HEK293 (cell line): ENCODE measurements around the gene ERG.

ENCODE experiments used
- CTCF ChIA-PET: fragments of 350-600 bp; formaldehyde crosslinking; extraction: SDS; loops from one replicate; lab custom pipeline; 2021; ENCODE audit warnings: antibody characterized with exemption; lab: Yijun Ruan, JAX
- POLR2A ChIA-PET: fragments of 300-600 bp; formaldehyde crosslinking; extraction: SDS; loops from one replicate; lab custom pipeline; 2020; ENCODE audit warnings: antibody characterized with exemption, inconsistent platforms; lab: Yijun Ruan, JAX
- H3K27ac ChIP-seq: fragments of 200-500 bp; sonication (Bioruptor generic); 2 replicates; pipeline ENCODE4 v1.5.1; 2014; ENCODE audit warnings: low read depth, low read length, control low read depth, inconsistent platforms; ENCODE audit errors: extremely low read depth
- H3K36me3 ChIP-seq, 2 experiments: fragments of 200-500 bp in 1 of 2; sonication (Bioruptor generic) in 1 of 2; 1 replicate in 1 of 2; 2 replicates in 1 of 2; pipeline ENCODE4 v1.5.1; 2014 to 2017; ENCODE audit warnings: inconsistent platforms in 2 of 2, low read length in 2 of 2; ENCODE audit not compliant: control insufficient read depth in 2 of 2, insufficient read depth in 1 of 2
- H3K4me1 ChIP-seq: fragments of 200-500 bp; sonication (Bioruptor generic); 2 replicates; pipeline ENCODE4 v1.5.1; 2014; ENCODE audit warnings: mild to moderate bottlenecking, low read length, inconsistent platforms; ENCODE audit not compliant: control insufficient read depth, insufficient read depth
- H3K4me3 ChIP-seq: 2 replicates; pipeline ENCODE4 v1.5.1; 2011; ENCODE audit warnings: low read depth, mild to moderate bottlenecking, control low read depth, low read length, moderate library complexity
- H3K9me3 ChIP-seq: fragments of 200-500 bp; sonication (Bioruptor generic); 2 replicates; pipeline ENCODE4 v1.5.1; 2014; ENCODE audit warnings: low read depth, low read length, inconsistent platforms; ENCODE audit not compliant: control insufficient read depth, insufficient read depth
- BCL11A ChIP-seq: fragments of 450-650 bp; formaldehyde crosslinking; IDR thresholded peaks from 2 replicates; pipeline ENCODE4 v1.5.1; 2016; ENCODE audit warnings: low read depth, missing biosample characterization, missing genetic modification characterization
- EGR2 ChIP-seq: fragments of 450-650 bp; formaldehyde crosslinking; IDR thresholded peaks from 2 replicates; pipeline ENCODE4 v1.5.1; 2016; ENCODE audit warnings: low read depth, missing biosample characterization, missing genetic modification characterization
- ELK4 ChIP-seq: IDR thresholded peaks from 2 replicates; pipeline ENCODE4 v1.6.1; 2011; ENCODE audit warnings: mild to moderate bottlenecking, low read depth, low read length, borderline replicate concordance
- MYNN ChIP-seq: fragments of 450-650 bp; formaldehyde crosslinking; IDR thresholded peaks from 2 replicates; pipeline ENCODE4 v1.5.1; 2016; ENCODE audit warnings: missing biosample characterization, missing genetic modification characterization, borderline replicate concordance
- ZFHX2 ChIP-seq: fragments of 450-650 bp; formaldehyde crosslinking; conservative IDR thresholded peaks from 2 replicates; pipeline ENCODE4 v1.5.1; 2016; ENCODE audit warnings: missing biosample characterization, missing genetic modification characterization
- ZNF133 ChIP-seq: fragments of 450-650 bp; formaldehyde crosslinking; IDR thresholded peaks from 2 replicates; pipeline ENCODE4 v1.5.1; 2016; ENCODE audit warnings: missing biosample characterization, missing genetic modification characterization
- ZNF140 ChIP-seq: fragments of 450-650 bp; formaldehyde crosslinking; IDR thresholded peaks from 2 replicates; pipeline ENCODE4 v1.5.1; 2016; ENCODE audit warnings: missing biosample characterization, missing genetic modification characterization
- ZNF157 ChIP-seq: fragments of 450-650 bp; formaldehyde crosslinking; IDR thresholded peaks from 2 replicates; pipeline ENCODE4 v1.5.1; 2016; ENCODE audit warnings: missing biosample characterization, missing genetic modification characterization
- ZNF19 ChIP-seq: fragments of 450-650 bp; formaldehyde crosslinking; IDR thresholded peaks from 2 replicates; pipeline ENCODE4; 2016; ENCODE audit warnings: missing biosample characterization, missing genetic modification characterization, low read depth
- ZNF2 ChIP-seq: fragments of 450-650 bp; formaldehyde crosslinking; IDR thresholded peaks from 2 replicates; pipeline ENCODE4 v1.5.1; 2016; ENCODE audit warnings: missing biosample characterization, missing genetic modification characterization
- ZNF37A ChIP-seq: fragments of 450-650 bp; IDR thresholded peaks from 2 replicates; pipeline ENCODE4 v1.5.1; 2018; ENCODE audit warnings: missing biosample characterization, missing genetic modification characterization
- ZNF391 ChIP-seq: fragments of 450-650 bp; formaldehyde crosslinking; IDR thresholded peaks from 2 replicates; pipeline ENCODE4 v1.5.1; 2016; ENCODE audit warnings: low read depth, missing biosample characterization, missing genetic modification characterization, borderline replicate concordance
- ZNF555 ChIP-seq: fragments of 450-650 bp; formaldehyde crosslinking; conservative IDR thresholded peaks from 2 replicates; pipeline ENCODE4 v1.5.1; 2017; ENCODE audit warnings: missing biosample characterization, mild to moderate bottlenecking, missing genetic modification characterization, inconsistent platforms
- ZNF558 ChIP-seq: fragments of 450-650 bp; formaldehyde crosslinking; IDR thresholded peaks from 2 replicates; pipeline ENCODE4 v1.5.1; 2016; ENCODE audit warnings: missing biosample characterization, missing genetic modification characterization
- ZNF560 ChIP-seq: fragments of 450-650 bp; formaldehyde crosslinking; IDR thresholded peaks from 2 replicates; pipeline ENCODE4 v1.5.1; 2017; ENCODE audit warnings: missing biosample characterization, missing genetic modification characterization, borderline replicate concordance
- ZNF623 ChIP-seq: fragments of 450-650 bp; formaldehyde crosslinking; IDR thresholded peaks from 2 replicates; pipeline ENCODE4 v1.5.1; 2016; ENCODE audit warnings: missing biosample characterization, missing genetic modification characterization
- ZNF670 ChIP-seq: fragments of 450-650 bp; formaldehyde crosslinking; IDR thresholded peaks from 2 replicates; pipeline ENCODE4 v1.5.1; 2016; ENCODE audit warnings: missing biosample characterization, missing genetic modification characterization, low read depth
- ZNF707 ChIP-seq: fragments of 450-650 bp; formaldehyde crosslinking; IDR thresholded peaks from 2 replicates; pipeline ENCODE4 v1.5.1; 2016; ENCODE audit warnings: missing biosample characterization, missing genetic modification characterization
- ZNF837 ChIP-seq: fragments of 450-650 bp; formaldehyde crosslinking; IDR thresholded peaks from 2 replicates; pipeline ENCODE4 v1.5.1; 2016; ENCODE audit warnings: missing biosample characterization, missing genetic modification characterization
- TF ChIP-seq, protein P1 (sequence below): fragments of 450-650 bp; formaldehyde crosslinking; IDR thresholded peaks from 2 replicates; pipeline ENCODE4 v1.5.1; 2016; ENCODE audit warnings: missing biosample characterization, missing genetic modification characterization, low read depth

The ERG gene

DNA sequence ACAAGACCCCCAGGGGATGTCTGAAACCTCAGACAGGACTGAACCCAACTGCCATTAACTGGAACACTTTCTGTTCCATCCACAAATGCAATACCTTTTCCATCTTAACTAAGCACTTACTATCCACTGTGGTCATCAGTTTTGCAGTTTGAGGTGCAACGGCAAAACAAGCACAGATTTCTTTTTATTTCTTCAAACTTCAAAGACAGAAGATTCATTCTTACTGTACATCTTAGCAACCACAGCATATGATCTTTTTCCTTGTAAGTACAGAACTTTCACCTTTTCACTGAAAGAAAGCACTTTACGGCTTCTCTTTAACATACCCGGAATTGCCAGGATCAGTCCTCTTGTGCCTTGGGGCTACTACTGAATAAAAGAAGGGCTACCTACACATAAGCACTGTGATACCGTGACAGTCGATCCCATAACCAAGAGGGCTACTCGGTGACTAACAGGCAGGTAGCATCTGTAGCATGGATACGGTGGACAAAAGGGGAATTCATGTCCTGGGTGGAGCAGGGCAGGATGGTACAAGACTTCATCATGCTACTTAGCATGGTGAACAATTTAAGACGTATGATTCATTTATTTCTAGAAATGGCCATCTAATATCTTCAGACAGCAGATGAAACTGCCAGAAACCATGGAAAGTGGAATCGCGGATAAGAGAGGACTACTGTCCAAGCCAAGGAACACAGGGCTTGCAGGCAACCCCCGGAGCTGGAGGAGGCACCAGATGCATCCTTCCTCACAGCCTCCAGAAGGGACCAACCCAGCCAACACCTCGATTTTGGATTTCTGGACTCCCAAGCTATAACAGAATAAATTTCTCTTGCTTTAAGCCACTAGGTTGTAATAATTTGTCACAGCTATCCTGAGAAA, 18.4 kb downstream of the ERG start:
- ChIA-PET CTCF (no interaction called here), POLR2A (no interaction called here)
- peaks cover 5% of the 10 kb centered on the region; the same call in 1 of the 2 replicates for H3K4me1 ChIP-seq
- TF ChIP-seq ZNF560 (tag by site-specific recombination): no peak
- TF ChIP-seq ZNF19 (tag by site-specific recombination): no peak
- TF ChIP-seq ZNF837 (tag by site-specific recombination): no peak
- no peak for TF ChIP-seq ZNF37A (tag by site-specific recombination)
- TF ChIP-seq, protein P1, sequence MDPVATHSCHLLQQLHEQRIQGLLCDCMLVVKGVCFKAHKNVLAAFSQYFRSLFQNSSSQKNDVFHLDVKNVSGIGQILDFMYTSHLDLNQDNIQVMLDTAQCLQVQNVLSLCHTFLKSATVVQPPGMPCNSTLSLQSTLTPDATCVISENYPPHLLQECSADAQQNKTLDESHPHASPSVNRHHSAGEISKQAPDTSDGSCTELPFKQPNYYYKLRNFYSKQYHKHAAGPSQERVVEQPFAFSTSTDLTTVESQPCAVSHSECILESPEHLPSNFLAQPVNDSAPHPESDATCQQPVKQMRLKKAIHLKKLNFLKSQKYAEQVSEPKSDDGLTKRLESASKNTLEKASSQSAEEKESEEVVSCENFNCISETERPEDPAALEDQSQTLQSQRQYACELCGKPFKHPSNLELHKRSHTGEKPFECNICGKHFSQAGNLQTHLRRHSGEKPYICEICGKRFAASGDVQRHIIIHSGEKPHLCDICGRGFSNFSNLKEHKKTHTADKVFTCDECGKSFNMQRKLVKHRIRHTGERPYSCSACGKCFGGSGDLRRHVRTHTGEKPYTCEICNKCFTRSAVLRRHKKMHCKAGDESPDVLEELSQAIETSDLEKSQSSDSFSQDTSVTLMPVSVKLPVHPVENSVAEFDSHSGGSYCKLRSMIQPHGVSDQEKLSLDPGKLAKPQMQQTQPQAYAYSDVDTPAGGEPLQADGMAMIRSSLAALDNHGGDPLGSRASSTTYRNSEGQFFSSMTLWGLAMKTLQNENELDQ: no peak
- no peak for TF ChIP-seq MYNN (tag by site-specific recombination)
- no peak for TF ChIP-seq ELK4
- no peak for TF ChIP-seq BCL11A (tag by site-specific recombination)
- TF ChIP-seq ZNF555 (tag by site-specific recombination): no peak
- no peak for TF ChIP-seq ZNF140 (tag by site-specific recombination)
- no peak for TF ChIP-seq ZNF2 (tag by site-specific recombination)
- no peak for TF ChIP-seq ZNF623
- no peak for TF ChIP-seq ZNF157
- no peak for TF ChIP-seq ZNF133
- no peak for TF ChIP-seq ZNF670
- no peak for TF ChIP-seq ZNF558 (tag by site-specific recombination)
- no peak for TF ChIP-seq ZNF391 (tag by site-specific recombination)
- no peaks in the 10 kb centered on the region for H3K9me3 ChIP-seq
- H3K36me3 ChIP-seq: no peaks in the 10 kb centered on the region
- no peak overlapping the region for H3K4me3 ChIP-seq
- H3K27ac ChIP-seq: no peak overlapping the region

- Histone ChIP-seq H3K36me3 (no peaks in the 10 kb centered on the region), H3K9me3 (no peaks in the 10 kb centered on the region), H3K4me3 (no peak overlapping the region), H3K4me1 (peaks cover 9% of the 10 kb centered on the region; the same call in 1 of the 2 replicates), H3K27ac (no peak overlapping the region)
- ChIA-PET CTCF (no interaction called here), POLR2A (no interaction called here)
- peak; percentile 73 for TF ChIP-seq EGR2 (tag by site-specific recombination)
- peak; percentile 72 for TF ChIP-seq ZFHX2 (tag by site-specific recombination)
- TF ChIP-seq ZNF707: no peak
These were observed 19.5 kb downstream of the ERG start for GRCh38 chr21:38478782-38479181.
